ENCODE measurements around the gene ZKSCAN3. TPM values are rescaled to one million over a fixed set of nuclear protein-coding genes. Genes with fewer than 3 reads are reported as not detected.
A peak's percentile ranks its signal among the peaks of the same experiment; 100 is the strongest.
"Not testable (repeated sequence)": the region's sequence is repeated elsewhere in the genome, so short reads cannot be mapped to it uniquely, and the experiment has no call there.

ZKSCAN3 gene
- total RNA-seq, 2 experiments from 2014 or later: 2.2 to 3.1 TPM

- ChIA-PET CTCF (interaction anchor here (0.6 to 1.3 kb wide), 4 partner anchors 28 to 305 kb away, joined by 3 to 4 read pairs (median 3); no protein-coding TSS in a partner anchor), POLR2A (no interaction called here)
- no peak for DNase-seq
- Mint-ChIP-seq H3K9me3 (ENCODE audit: low read depth) (no peaks in the 10 kb centered on the region), H3K27ac (no peak overlapping the region), H3K4me1 (peaks cover 22% of the 10 kb centered on the region), H3K36me3 (ENCODE audit: low read depth) (peaks cover 13% of the 10 kb centered on the region), H3K27me3 (peaks cover 29% of the 10 kb centered on the region), H3K4me3 (no peak overlapping the region)
- intact Hi-C loops (cut with DNase I, micrococcal nuclease): no loop called here
- ATAC-seq: no peak
These were observed 52.5 kb downstream of the ZKSCAN3 start for GRCh38 chr6:28402197-28402596.

GRCh38 chr6:28403923-28404322 lies 54.2 kb downstream of the ZKSCAN3 start:
- peaks cover 27% of the 10 kb centered on the region for H3K4me1 Mint-ChIP-seq
- H3K27me3 Mint-ChIP-seq: peaks cover 30% of the 10 kb centered on the region
- H3K4me3 Mint-ChIP-seq; ATAC-seq; DNase-seq; POLR2A ChIA-PET; H3K27ac Mint-ChIP-seq; intact Hi-C loops (cut with DNase I, micrococcal nuclease); H3K36me3 Mint-ChIP-seq (ENCODE audit: low read depth); H3K9me3 Mint-ChIP-seq (ENCODE audit: low read depth); CTCF ChIA-PET: not testable (repeated sequence)

GRCh38 chr6:28407401-28407800 lies 57.7 kb downstream of the ZKSCAN3 start:
- H3K36me3 Mint-ChIP-seq (ENCODE audit: low read depth): no peaks in the 10 kb centered on the region
- CTCF ChIA-PET: no interaction called here
- H3K27ac Mint-ChIP-seq: peak overlapping the region; percentile 6
- intact Hi-C loops (cut with DNase I, micrococcal nuclease): no loop called here
- peaks cover 40% of the 10 kb centered on the region for H3K27me3 Mint-ChIP-seq
- peaks cover 23% of the 10 kb centered on the region for H3K4me1 Mint-ChIP-seq
- H3K9me3 Mint-ChIP-seq (ENCODE audit: low read depth): no peaks in the 10 kb centered on the region
- no peak overlapping the region for H3K4me3 Mint-ChIP-seq
- DNase-seq: no peak
- POLR2A ChIA-PET: no interaction called here
- peak; percentile 49 for ATAC-seq

- Mint-ChIP-seq H3K27me3 (peaks cover 42% of the 10 kb centered on the region), H3K27ac (peak overlapping the region; percentile 64), H3K9me3 (ENCODE audit: low read depth) (no peaks in the 10 kb centered on the region), H3K4me1 (peaks cover 23% of the 10 kb centered on the region), H3K36me3 (ENCODE audit: low read depth) (no peaks in the 10 kb centered on the region), H3K4me3 (no peak overlapping the region)
- ChIA-PET CTCF (interaction anchor here (0.6 kb wide), 1 partner anchor 259 kb away, joined by 3 read pairs; no protein-coding TSS in a partner anchor), POLR2A (no interaction called here)
- ATAC-seq (peak; percentile 91), DNase-seq (peak; percentile 25)
- intact Hi-C loops (cut with DNase I, micrococcal nuclease): loop anchor here in 1 of 2 experiments (1.0 kb wide), 1 partner anchor 8 kb away; no protein-coding TSS in a partner anchor
These were observed 58.5 kb downstream of the ZKSCAN3 start for GRCh38 chr6:28408076-28408802.

GRCh38 chr6:28410767-28411166 lies 61.0 kb downstream of the ZKSCAN3 start:
- POLR2A ChIA-PET: no interaction called here
- H3K4me1 Mint-ChIP-seq: peaks cover 23% of the 10 kb centered on the region

GRCh38 chr6:28413681-28414080 lies 63.9 kb downstream of the ZKSCAN3 start:
- no peak for ATAC-seq
- ChIA-PET CTCF (no interaction called here), POLR2A (no interaction called here)
- Mint-ChIP-seq H3K36me3 (ENCODE audit: low read depth) (no peaks in the 10 kb centered on the region), H3K27me3 (peaks cover 20% of the 10 kb centered on the region), H3K9me3 (ENCODE audit: low read depth) (no peaks in the 10 kb centered on the region), H3K4me3 (no peak overlapping the region), H3K4me1 (peaks cover 5% of the 10 kb centered on the region), H3K27ac (no peak overlapping the region)
- no peak for DNase-seq
- intact Hi-C loops (cut with DNase I, micrococcal nuclease): no loop called here

More at GRCh38 chr6:28410767-28411166, 61.0 kb downstream of the ZKSCAN3 start:
- peaks cover 30% of the 10 kb centered on the region for H3K27me3 Mint-ChIP-seq
- H3K9me3 Mint-ChIP-seq (ENCODE audit: low read depth): no peaks in the 10 kb centered on the region
- DNase-seq: no peak
- no peak overlapping the region for H3K27ac Mint-ChIP-seq
- CTCF ChIA-PET: interaction anchor here (1.1 kb wide), 1 partner anchor 161 kb away, joined by 3 read pairs; no protein-coding TSS in a partner anchor
- ATAC-seq: no peak
- no peaks in the 10 kb centered on the region for H3K36me3 Mint-ChIP-seq (ENCODE audit: low read depth)
- intact Hi-C loops (cut with DNase I, micrococcal nuclease): no loop called here
- H3K4me3 Mint-ChIP-seq: no peak overlapping the region

Other genes starting within 250 kb of the ZKSCAN3 start
- gene ZSCAN16, start 225.3 kb upstream of the ZKSCAN3 start, total RNA-seq: 1 to 10 TPM; 2.1 to 2.6 TPM
- gene ZKSCAN8, start 208.1 kb upstream of the ZKSCAN3 start, total RNA-seq: 10 to 100 TPM; 17.5 to 20.7 TPM
- 1 to 10 TPM; 1.7 to 1.8 TPM for gene ZSCAN9, start 124.7 kb upstream of the ZKSCAN3 start, total RNA-seq
- gene ZKSCAN4, start 97.7 kb upstream of the ZKSCAN3 start, total RNA-seq: 1 to 10 TPM; 3.2 to 4.1 TPM
- under 1 TPM; 0.14 to 0.25 TPM for gene NKAPL, start 90.7 kb upstream of the ZKSCAN3 start, total RNA-seq
- 1 to 10 TPM; 5.0 to 6.7 TPM for gene ZSCAN26, start 82.8 kb upstream of the ZKSCAN3 start, total RNA-seq
- 1 to 10 TPM; 1.5 to 1.6 TPM for gene PGBD1, start 68.4 kb upstream of the ZKSCAN3 start, total RNA-seq
- gene ZSCAN31, start 13.8 kb upstream of the ZKSCAN3 start, total RNA-seq: 1 to 10 TPM; 1.3 to 1.8 TPM
- 1 to 10 TPM; 6.9 to 7.6 TPM for gene ZSCAN12, start 49.8 kb downstream of the ZKSCAN3 start, total RNA-seq
- 1 to 10 TPM; 1.9 to 2.9 TPM for gene ZSCAN23, start 93.5 kb downstream of the ZKSCAN3 start, total RNA-seq
- gene GPX6, start 165.8 kb downstream of the ZKSCAN3 start, total RNA-seq: not detected
- gene GPX5, start 175.9 kb downstream of the ZKSCAN3 start, total RNA-seq: not detected

Measured in activated CD4-positive, alpha-beta T cell treated with anti-CD3 and anti-CD28 coated beads for 36 hours (primary cell).